HCT116 (cell line): ENCODE data around the gene ACOT4. TPM values are rescaled to one million over a fixed set of nuclear protein-coding genes. Genes with fewer than 3 reads are reported as not detected.

Source experiments
- ATAC-seq: fragments of 200-7000 bp; cut with Tn5 transposase; 2 replicates; pipeline ENCODE4 v1.9.1; 2020; ENCODE audit warnings: mild to moderate bottlenecking, moderate library complexity
- BruUV-seq: library from RNA; stranded (reverse); fragments of 400-500 nt; replicated peaks from 2 replicates; lab custom pipeline; 2021; lab: Mats Ljungman, UMichigan
- CTCF ChIA-PET: fragments of 300-600 bp; sonication (Branson Sonifier 250); formaldehyde crosslinking; loops from one replicate; lab custom pipeline; 2021; ENCODE audit warnings: antibody characterized with exemption; lab: Charles Lee
- POLR2A ChIA-PET: fragments of 300-600, 350-600 bp; sonication (Branson Sonifier 250); formaldehyde crosslinking; loops from one replicate; lab custom pipeline; 2021; ENCODE audit warnings: antibody characterized with exemption; lab: Charles Lee
- RAD21 ChIA-PET, 2 experiments: fragments of 300-600 bp; sonication (Branson Sonifier 250); formaldehyde crosslinking; loops; one replicate each; lab custom pipeline; 2023; ENCODE audit warnings: low total read pairs in 2 of 2; ENCODE audit not compliant: uncharacterized antibody in 2 of 2, unreplicated experiment in 2 of 2, low non-redundant PET in 1 of 2; lab: Charles Lee
- DNase-seq: peaks from one replicate; pipeline ENCODE4 v3.0.0-alpha.2; 2010; ENCODE audit warnings: low read depth, low spot score
- H2AFZ ChIP-seq: fragments of 200-600 bp; shearing (Covaris generic), sonication (generic); 2 replicates; pipeline ENCODE4 v1.6.1; 2017; ENCODE audit warnings: low read depth, mixed run types, mixed read lengths, antibody characterized with exemption, low read length; ENCODE audit not compliant: poor library complexity, severe bottlenecking
- H3K27ac ChIP-seq: 2 replicates; pipeline ENCODE4 v1.5.1; 2012; ENCODE audit warnings: low read depth, low read length
- H3K27me3 ChIP-seq: fragments of 200-600 bp; sonication (generic); 2 replicates; pipeline ENCODE4 v1.6.1; 2016; ENCODE audit warnings: mixed run types, low read length, mixed read lengths; ENCODE audit not compliant: insufficient read depth
- H3K36me3 ChIP-seq, 2 experiments: fragments of 200-500 bp in 1 of 2; fragments of 200-600 bp in 1 of 2; sonication (Bioruptor generic) in 1 of 2; sonication (generic) in 1 of 2; 2 replicates each; pipeline versions ENCODE4 v1.5.1 to v1.6.1; 2014 to 2016; ENCODE audit warnings: low read length in 2 of 2, inconsistent platforms in 1 of 2, mixed read lengths in 1 of 2, mixed run types in 1 of 2; ENCODE audit not compliant: insufficient read depth in 2 of 2, control insufficient read depth in 1 of 2
- H3K4me1 ChIP-seq, 2 experiments: fragments of 200-600 bp in 1 of 2; sonication (generic) in 1 of 2; 2 replicates each; pipeline versions ENCODE4 v1.5.1 to v1.6.1; 2012 to 2017; ENCODE audit warnings: low read length in 2 of 2, inconsistent platforms in 1 of 2, mild to moderate bottlenecking in 1 of 2, mixed read lengths in 1 of 2, mixed run types in 1 of 2, moderate library complexity in 1 of 2; ENCODE audit not compliant: insufficient read depth in 2 of 2, control insufficient read depth in 1 of 2
- H3K4me2 ChIP-seq: fragments of 200-600 bp; sonication (generic); 2 replicates; pipeline ENCODE4 v1.6.1; 2017; ENCODE audit warnings: mixed run types, low read length, mixed read lengths
- H3K4me3 ChIP-seq, 2 experiments: fragments of 200-600 bp in 1 of 2; sonication (generic) in 1 of 2; replicated peaks in 1 of 2; 2 replicates each; pipeline ENCODE4 v1.5.1; 2011 to 2016; ENCODE audit warnings: low read length in 2 of 2, control low read depth in 1 of 2, low read depth in 1 of 2, mild to moderate bottlenecking in 1 of 2, mixed read lengths in 1 of 2, mixed run types in 1 of 2
- H3K79me2 ChIP-seq: fragments of 200-600 bp; sonication (generic); 2 replicates; pipeline ENCODE4 v1.6.1; 2017; ENCODE audit warnings: mild to moderate bottlenecking, mixed run types, low read length, moderate library complexity, mixed read lengths; ENCODE audit not compliant: insufficient read depth
- H3K9ac ChIP-seq: fragments of 200-600 bp; sonication (generic); 2 replicates; pipeline ENCODE4 v1.6.1; 2016; ENCODE audit warnings: low read length, mixed read lengths
- H3K9me2 ChIP-seq: fragments of 200-600 bp; sonication (generic), shearing (Covaris generic); 2 replicates; pipeline ENCODE4 v1.6.1; 2017; ENCODE audit warnings: mixed run types, mild to moderate bottlenecking, moderate library complexity; ENCODE audit not compliant: insufficient read depth
- H3K9me3 ChIP-seq, 2 experiments: fragments of 200-500 bp in 1 of 2; fragments of 200-600 bp in 1 of 2; sonication (Bioruptor generic) in 1 of 2; sonication (generic) in 1 of 2; 2 replicates each; pipeline ENCODE4 v1.6.1; 2014 to 2017; ENCODE audit warnings: low read length in 2 of 2, mixed read lengths in 2 of 2, inconsistent platforms in 1 of 2, low read depth in 1 of 2, mild to moderate bottlenecking in 1 of 2, mixed run types in 1 of 2, moderate library complexity in 1 of 2; ENCODE audit not compliant: control insufficient read depth in 1 of 2, insufficient read depth in 1 of 2
- H4K20me1 ChIP-seq: fragments of 200-600 bp; sonication (generic), shearing (Covaris generic); 2 replicates; pipeline ENCODE4 v1.6.1; 2017; ENCODE audit warnings: mixed run types, mild to moderate bottlenecking, moderate library complexity; ENCODE audit not compliant: insufficient read depth
- ATF3 ChIP-seq: IDR thresholded peaks from 2 replicates; pipeline ENCODE4 v1.6.1; 2012
- CBX3 ChIP-seq: IDR thresholded peaks from 2 replicates; pipeline ENCODE4 v1.6.1; 2012; ENCODE audit warnings: low read depth
- CEBPB ChIP-seq: IDR thresholded peaks from 2 replicates; pipeline ENCODE4 v1.6.1; 2012; ENCODE audit warnings: low read depth
- CTCF ChIP-seq, 3 experiments: fragments of 200-600 bp in 1 of 3; sonication (generic) in 1 of 3; IDR thresholded peaks in 2 of 3; conservative IDR thresholded peaks in 1 of 3; 2 replicates each; pipeline ENCODE4 v1.5.1; 2012 to 2017; ENCODE audit warnings: low read depth in 2 of 3, low read length in 2 of 3, antibody characterized with exemption in 1 of 3, borderline replicate concordance in 1 of 3, control low read depth in 1 of 3, mild to moderate bottlenecking in 1 of 3, mixed read lengths in 1 of 3, mixed run types in 1 of 3, moderate library complexity in 1 of 3; ENCODE audit not compliant: insufficient read depth in 1 of 3
- EGR1 ChIP-seq: IDR thresholded peaks from 2 replicates; pipeline ENCODE4 v1.6.1; 2012; ENCODE audit warnings: low read depth
- ELF1 ChIP-seq: IDR thresholded peaks from 2 replicates; pipeline ENCODE4 v1.6.1; 2012; ENCODE audit warnings: low read depth, borderline replicate concordance
- FOSL1 ChIP-seq: IDR thresholded peaks from 2 replicates; pipeline ENCODE4 v1.6.1; 2012; ENCODE audit warnings: low read depth
- JUND ChIP-seq: IDR thresholded peaks from 2 replicates; pipeline ENCODE4 v1.6.1; 2012
- MAX ChIP-seq: IDR thresholded peaks from 2 replicates; pipeline ENCODE4 v1.6.1; 2012
- POLR2AphosphoS5 ChIP-seq: IDR thresholded peaks from 2 replicates; pipeline ENCODE4 v1.6.1; 2011; ENCODE audit warnings: mild to moderate bottlenecking, low read depth, low read length, moderate library complexity
- RAD21 ChIP-seq: IDR thresholded peaks from 2 replicates; pipeline ENCODE4 v1.6.1; 2012; ENCODE audit warnings: low read depth, mild to moderate bottlenecking
- SIN3A ChIP-seq: IDR thresholded peaks from 2 replicates; pipeline ENCODE4 v1.6.1; 2012; ENCODE audit warnings: low read depth
- SP1 ChIP-seq: IDR thresholded peaks from 2 replicates; pipeline ENCODE4 v1.6.1; 2012; ENCODE audit warnings: low read depth
- TCF7L2 ChIP-seq: IDR thresholded peaks from 2 replicates; pipeline ENCODE4 v1.7.0; 2011; ENCODE audit warnings: borderline replicate concordance, inconsistent platforms; ENCODE audit not compliant: insufficient read depth, insufficient read length; ENCODE audit errors: extremely low read depth
- YY1 ChIP-seq: IDR thresholded peaks from 2 replicates; pipeline ENCODE4 v1.6.1; 2011; ENCODE audit warnings: low read length, low read depth, moderate library complexity, mild to moderate bottlenecking; ENCODE audit not compliant: insufficient replicate concordance; ENCODE audit errors: extremely low read depth
- ZBTB33 ChIP-seq: IDR thresholded peaks from 2 replicates; pipeline ENCODE4 v1.6.1; 2011; ENCODE audit warnings: mild to moderate bottlenecking, low read length, moderate library complexity; ENCODE audit not compliant: insufficient replicate concordance; ENCODE audit errors: extremely low read depth
- ZNF274 ChIP-seq: fragments of 200-500 bp; sonication (Bioruptor generic); IDR thresholded peaks from 2 replicates; pipeline ENCODE4 v1.6.1; 2014; ENCODE audit warnings: mild to moderate bottlenecking, low read depth, low read length, inconsistent platforms
- intact Hi-C: fragments of 100-400 bp; cut with micrococcal nuclease; formaldehyde crosslinking; loops from 2 replicates; pipeline ENCODE4 v1.10.0; 2022
- total RNA-seq: library from RNA; stranded (reverse); gene quantifications from one replicate; pipeline ENCODE4 v1.2.1, GENCODE V29; 2021; ENCODE audit not compliant: unreplicated experiment

ACOT4 gene
- total RNA-seq, 1 experiment from 2014 or later, result not detected

GRCh38 chr14:73613419-73613963 lies 21.8 kb downstream of the ACOT4 start:
- ChIA-PET RAD21 (no interaction called here), CTCF (interaction anchor here (1.2 kb wide), 1 partner anchor 13 kb away, joined by 3 read pairs; no protein-coding TSS in a partner anchor), POLR2A (no interaction called here)
- ATAC-seq, result no peak
- H3K79me2 ChIP-seq, result no peaks in the 10 kb centered on the region
- intact Hi-C loops, result no loop called here
- TF ChIP-seq CTCF (IDR thresholded peaks at IDR 0.05 in 2 of 3, conservative IDR thresholded peaks at IDR 0.05 in 1 of 3; ENCODE audit: borderline replicate concordance in 1 of 3, insufficient read depth in 1 of 3, low read depth in 2 of 3, low read length in 2 of 3) (no peak), ATF3 (no peak), FOSL1 (no peak), CBX3 (no peak), ZNF274 (no peak), POLR2AphosphoS5 (no peak), SIN3A (no peak), CEBPB (no peak), MAX (no peak), TCF7L2 (no peak), ZBTB33 (no peak), EGR1 (no peak), SP1 (no peak), RAD21 (no peak), YY1 (no peak), ELF1 (no peak), JUND (no peak)
- no peak overlapping the region for H3K27ac ChIP-seq
- H2AFZ ChIP-seq, result peak overlapping the region; percentile 35
- no peak overlapping the region for H3K4me3 ChIP-seq
- H3K36me3 ChIP-seq, result no peaks in the 10 kb centered on the region
- H3K9me3 ChIP-seq, result no peaks in the 10 kb centered on the region
- H4K20me1 ChIP-seq, result no peaks in the 10 kb centered on the region
- no peaks in the 10 kb centered on the region for H3K9me2 ChIP-seq
- no peak for DNase-seq
- peak overlapping the region; percentile 76; the same call in 1 of the 2 replicates for H3K4me2 ChIP-seq
- H3K4me1 ChIP-seq, result peaks cover 0 to 13% of the 10 kb centered on the region in 2 experiments; a peak in 2 of 4 replicates
- H3K27me3 ChIP-seq, result no peaks in the 10 kb centered on the region
- no peak overlapping the region for H3K9ac ChIP-seq
- BruUV-seq, result no TSS peak
